GM12891 (cell line): ENCODE data around the gene USP53.
"Not testable (repeated sequence)": the region's sequence is repeated elsewhere in the genome, so short reads cannot be mapped to it uniquely, and the experiment has no call there.

Experiments
- DNase-seq: peaks from one replicate; pipeline ENCODE4 v3.0.0; 2011; ENCODE audit warnings: low spot score; ENCODE audit not compliant: insufficient read length
- FAIRE-seq: peaks from 2 replicates; lab custom pipeline; 2011; peaks lifted over from hg19 to GRCh38; lab: Jason Lieb, UNC
- PAX5 ChIP-seq: IDR thresholded peaks from 2 replicates; pipeline ENCODE4 v1.6.1; 2011; ENCODE audit warnings: low read length, moderate library complexity, mild to moderate bottlenecking; ENCODE audit not compliant: insufficient read depth, severe bottlenecking
- POLR2A ChIP-seq: IDR thresholded peaks from 2 replicates; pipeline ENCODE4 v1.6.1; 2011; ENCODE audit warnings: low read depth, low read length, control low read depth
- POLR2AphosphoS5 ChIP-seq: IDR thresholded peaks from 2 replicates; pipeline ENCODE4 v1.6.1; 2011; ENCODE audit warnings: low read depth, low read length, control low read depth
- POU2F2 ChIP-seq: IDR thresholded peaks from 2 replicates; pipeline ENCODE4 v1.6.1; 2011; ENCODE audit warnings: low read depth, mild to moderate bottlenecking, control low read depth, low read length, moderate library complexity
- SPI1 ChIP-seq: IDR thresholded peaks from 2 replicates; pipeline ENCODE4 v1.6.1; 2011; ENCODE audit warnings: low read depth, low read length, control low read depth
- TAF1 ChIP-seq: IDR thresholded peaks from 2 replicates; pipeline ENCODE4 v1.6.1; 2011; ENCODE audit warnings: low read depth, low read length, control low read depth

The USP53 gene

GRCh38 chr4:119307606-119308005 lies 95.1 kb downstream of the USP53 start:
- FAIRE-seq, result no peak
- no peak for DNase-seq
- no peak for TF ChIP-seq POU2F2
- no peak for TF ChIP-seq POLR2AphosphoS5
- no peak for TF ChIP-seq TAF1
- TF ChIP-seq SPI1, result no peak
- TF ChIP-seq PAX5, result no peak
- no peak for TF ChIP-seq POLR2A

- no peak for TF ChIP-seq TAF1
- no peak for TF ChIP-seq SPI1
- TF ChIP-seq POU2F2, result no peak
- TF ChIP-seq PAX5, result no peak
- no peak for TF ChIP-seq POLR2AphosphoS5
- no peak for TF ChIP-seq POLR2A
- FAIRE-seq, result no peak
- DNase-seq, result no peak
Measured at GRCh38 chr4:119310826-119311225, 98.3 kb downstream of the USP53 start.

- TF ChIP-seq POU2F2 (no peak), TAF1 (no peak), POLR2AphosphoS5 (no peak), PAX5 (no peak), SPI1 (no peak), POLR2A (no peak)
- DNase-seq (no peak), FAIRE-seq (no peak)
Measured at GRCh38 chr4:119313237-119313636, 100.7 kb downstream of the USP53 start.

- TF ChIP-seq PAX5, result no peak
- no peak for TF ChIP-seq POU2F2
- no peak for TF ChIP-seq POLR2AphosphoS5
- TF ChIP-seq SPI1, result no peak
- no peak for TF ChIP-seq TAF1
- TF ChIP-seq POLR2A, result no peak
- FAIRE-seq (peak; percentile 85), DNase-seq (no peak)
Measured at GRCh38 chr4:119314356-119314755, 101.8 kb downstream of the USP53 start.

- no peak for FAIRE-seq
- TF ChIP-seq SPI1, result no peak
- no peak for TF ChIP-seq TAF1
- TF ChIP-seq POU2F2, result no peak
- no peak for TF ChIP-seq POLR2AphosphoS5
- no peak for TF ChIP-seq POLR2A
- TF ChIP-seq PAX5, result no peak
- DNase-seq, result no peak
Measured at GRCh38 chr4:119315036-119315435, 102.5 kb downstream of the USP53 start.

- DNase-seq (no peak), FAIRE-seq (no peak)
- TF ChIP-seq TAF1, result no peak
- TF ChIP-seq PAX5, result no peak
- TF ChIP-seq POLR2AphosphoS5, result no peak
- TF ChIP-seq POLR2A, result no peak
- no peak for TF ChIP-seq POU2F2
- TF ChIP-seq SPI1, result no peak
Measured at GRCh38 chr4:119317990-119318389, 105.5 kb downstream of the USP53 start.

- DNase-seq, result no peak
- TF ChIP-seq SPI1 (no peak), PAX5 (no peak), TAF1 (no peak), POLR2A (no peak), POU2F2 (no peak), POLR2AphosphoS5 (no peak)
- FAIRE-seq, result no peak
Measured at GRCh38 chr4:119321921-119322687, 109.6 kb downstream of the USP53 start, which contains the start of gene FABP2. FABP2 (minus strand) TSS chr4:119322138; CDS start chr4:119322102, 36 bp downstream.

GRCh38 chr4:119328695-119329094 lies 116.2 kb downstream of the USP53 start:
- FAIRE-seq (no peak), DNase-seq (no peak)
- TF ChIP-seq PAX5 (no peak), POU2F2 (no peak), SPI1 (no peak), TAF1 (no peak), POLR2AphosphoS5 (no peak), POLR2A (no peak)

- no peak for DNase-seq
- TF ChIP-seq TAF1 (no peak), POU2F2 (no peak), POLR2AphosphoS5 (no peak), PAX5 (no peak), SPI1 (no peak), POLR2A (no peak)
- no peak for FAIRE-seq
Measured at GRCh38 chr4:119329835-119330620, 117.5 kb downstream of the USP53 start.

- FAIRE-seq, result peak; percentile 85
- DNase-seq, result not testable (repeated sequence)
Measured at GRCh38 chr4:119336332-119336979, 123.9 kb downstream of the USP53 start.
